Kasumi-1 (cell line): ENCODE data around the gene SNX24.
"Not testable (repeated sequence)": the region's sequence is repeated elsewhere in the genome, so short reads cannot be mapped to it uniquely, and the experiment has no call there.

ENCODE experiments used
- DNase-seq, 2 experiments: peaks; one replicate each; lab custom pipeline; 2025; lab: John Stamatoyannopoulos, UW

The SNX24 gene

GRCh38 chr5:122871661-122872060 lies 26.2 kb downstream of the SNX24 start:
- no peak for DNase-seq

GRCh38 chr5:122874179-122874875 lies 28.9 kb downstream of the SNX24 start:
- no peak for DNase-seq

- DNase-seq: no peak
These were observed 32.1 kb downstream of the SNX24 start for GRCh38 chr5:122877518-122877917.

GRCh38 chr5:122879076-122879475 lies 33.7 kb downstream of the SNX24 start:
- no peak for DNase-seq

DNA sequence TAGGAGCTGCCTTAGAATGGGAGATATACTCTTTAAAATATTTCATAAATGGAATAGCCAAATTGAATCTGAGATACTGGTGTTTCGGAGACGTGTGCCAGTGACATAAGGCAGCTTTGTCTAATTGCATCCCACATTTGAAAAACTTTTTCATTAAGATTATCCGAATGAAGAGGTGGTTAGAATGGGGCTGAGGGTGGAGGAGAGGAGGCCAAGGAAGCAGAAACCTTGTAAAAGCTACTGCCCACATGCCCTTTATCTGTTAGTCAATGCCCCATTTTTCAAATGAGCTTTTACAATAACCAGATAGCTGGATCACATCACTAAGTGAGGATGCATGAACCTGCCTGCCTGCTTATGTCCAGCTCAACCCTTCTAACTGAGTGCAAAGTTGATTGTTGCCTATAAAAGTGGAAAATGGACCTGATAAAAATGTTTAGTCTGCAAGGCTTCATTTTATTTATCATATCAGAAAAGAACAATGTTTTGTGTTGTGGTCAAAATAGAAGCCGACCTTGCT lies 34.8 kb downstream of the SNX24 start:
- DNase-seq: no peak

- no peak for DNase-seq
These were observed 35.3 kb downstream of the SNX24 start for GRCh38 chr5:122880749-122881148.

DNA sequence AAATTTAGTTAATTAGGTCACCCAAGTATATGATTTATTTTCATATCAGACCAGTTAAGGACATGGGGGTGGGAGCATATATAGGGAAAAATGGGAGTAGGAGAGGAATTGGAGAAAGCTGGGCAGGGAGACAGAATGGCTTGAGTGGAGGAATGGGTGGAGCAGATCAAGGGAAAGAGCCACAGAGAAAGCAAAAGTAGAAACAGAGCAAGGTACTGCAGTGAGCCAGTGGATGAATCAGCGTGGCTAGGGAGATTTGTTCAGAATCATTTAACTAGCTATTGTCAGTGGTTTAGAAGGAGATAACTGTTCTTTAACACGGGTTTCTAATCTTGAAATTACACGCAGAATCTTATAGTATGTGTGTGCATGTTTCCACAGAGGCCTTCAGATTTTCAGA lies 37.4 kb downstream of the SNX24 start:
- no peak for DNase-seq

DNA sequence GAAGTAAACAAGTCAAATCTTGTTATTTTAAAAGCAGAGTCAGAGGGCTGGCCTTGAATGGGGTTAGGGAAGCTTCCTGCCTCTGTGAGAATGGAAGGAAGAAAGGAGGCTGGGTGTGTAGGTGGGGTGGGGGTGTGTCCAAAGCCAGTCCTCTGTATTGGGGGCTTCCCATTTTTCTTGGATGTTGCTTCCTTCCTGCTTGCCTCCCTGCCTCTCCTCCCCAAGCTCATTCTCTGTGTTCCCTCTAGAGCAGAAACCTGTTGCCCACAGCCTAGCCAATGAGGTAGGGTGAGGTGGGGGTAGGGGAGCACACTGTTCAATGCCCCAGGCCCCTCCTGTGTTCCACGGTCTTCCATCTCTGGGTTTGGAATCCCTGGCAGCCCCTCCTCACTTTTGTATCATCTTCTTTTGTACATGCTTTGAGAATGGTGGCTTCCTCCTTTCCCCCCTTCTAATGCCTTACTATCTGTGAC lies 39.7 kb downstream of the SNX24 start:
- DNase-seq: no peak

DNA sequence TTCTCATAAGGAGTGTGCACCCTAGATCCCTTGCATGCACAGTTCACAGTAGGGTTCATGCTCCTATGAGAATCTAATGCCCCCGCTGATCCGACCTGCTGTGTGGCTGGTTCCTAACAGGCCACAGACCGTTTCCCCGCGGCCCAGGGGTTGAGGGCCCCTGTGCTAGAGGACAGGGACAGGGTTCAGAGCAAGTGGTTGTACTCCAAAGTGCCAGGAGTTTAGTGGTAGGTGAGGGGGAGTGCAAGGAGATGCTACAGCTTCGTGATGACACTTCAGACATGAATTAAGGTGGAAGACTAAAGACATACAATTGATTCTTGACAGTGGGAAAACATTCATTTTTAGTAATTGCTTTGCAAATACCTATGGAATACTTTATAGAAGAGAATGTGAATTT lies 40.5 kb downstream of the SNX24 start:
- no peak for DNase-seq

DNA sequence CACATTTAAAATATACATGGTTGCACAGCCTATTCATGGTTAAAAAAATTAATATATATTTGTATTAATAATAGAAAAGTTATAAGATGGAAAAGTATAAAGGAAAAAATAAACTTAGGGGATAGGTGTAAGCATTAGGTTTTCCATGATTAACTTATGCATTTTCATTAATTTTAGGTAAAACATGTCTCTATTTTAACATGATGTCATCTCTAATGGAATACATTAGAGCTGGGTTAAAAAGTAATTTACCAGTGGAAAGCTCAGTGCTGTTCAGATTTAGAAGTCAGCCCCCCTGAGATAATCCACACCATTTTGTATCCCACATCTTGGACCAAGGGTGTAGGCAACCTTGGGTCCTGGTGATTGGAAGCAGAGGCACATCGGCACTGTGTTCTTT lies 49.7 kb downstream of the SNX24 start:
- DNase-seq: no peak

DNA sequence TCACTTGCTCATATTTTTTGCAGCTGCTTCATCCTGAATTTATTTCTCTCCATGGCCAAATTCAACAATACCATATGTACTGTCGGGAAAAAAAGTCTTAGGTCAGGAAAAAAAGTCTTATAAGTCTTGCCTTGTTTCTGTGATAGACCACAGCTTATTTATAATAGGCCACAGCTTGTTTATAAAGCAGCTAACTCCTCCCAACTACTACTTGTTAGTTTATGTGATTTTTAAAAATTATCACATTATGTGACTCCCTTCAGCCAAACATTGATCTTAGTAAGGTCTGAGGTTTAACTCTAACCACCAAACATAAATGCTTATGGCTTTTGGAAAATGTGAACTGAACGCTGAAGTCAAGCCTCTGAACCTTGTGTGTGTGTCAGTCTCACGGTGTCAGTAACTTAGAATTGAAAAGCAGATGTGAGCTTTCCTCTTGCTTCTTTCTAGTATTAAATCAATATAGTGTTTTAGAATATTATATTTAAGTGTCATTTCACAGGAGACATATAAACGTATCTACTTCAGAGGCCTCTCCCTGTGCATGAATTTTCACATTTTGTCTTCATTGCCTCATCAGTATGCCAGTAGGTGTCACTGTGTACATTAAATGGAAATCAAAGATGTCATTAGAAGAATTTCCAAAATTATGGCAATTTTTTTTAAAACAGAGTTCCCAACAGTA lies 51.3 kb downstream of the SNX24 start:
- DNase-seq: peak; percentile 38 to 53

DNA sequence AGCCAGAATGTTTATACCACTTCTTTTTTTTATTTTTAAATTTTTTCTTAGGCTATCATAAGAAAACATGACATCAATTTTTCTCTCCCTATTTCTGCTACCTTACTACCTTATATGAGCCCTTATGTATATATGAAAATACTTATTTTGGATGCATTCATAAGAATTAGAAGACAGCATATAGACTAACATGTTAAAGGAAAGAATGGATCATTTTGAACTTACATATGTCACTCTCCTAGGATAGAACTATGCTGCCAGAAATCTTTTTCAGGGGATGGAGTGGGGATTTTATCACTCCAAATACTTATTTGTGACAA lies 51.8 kb downstream of the SNX24 start:
- no peak for DNase-seq

- DNase-seq: no peak
These were observed 55.9 kb downstream of the SNX24 start for GRCh38 chr5:122901346-122901745.

DNA sequence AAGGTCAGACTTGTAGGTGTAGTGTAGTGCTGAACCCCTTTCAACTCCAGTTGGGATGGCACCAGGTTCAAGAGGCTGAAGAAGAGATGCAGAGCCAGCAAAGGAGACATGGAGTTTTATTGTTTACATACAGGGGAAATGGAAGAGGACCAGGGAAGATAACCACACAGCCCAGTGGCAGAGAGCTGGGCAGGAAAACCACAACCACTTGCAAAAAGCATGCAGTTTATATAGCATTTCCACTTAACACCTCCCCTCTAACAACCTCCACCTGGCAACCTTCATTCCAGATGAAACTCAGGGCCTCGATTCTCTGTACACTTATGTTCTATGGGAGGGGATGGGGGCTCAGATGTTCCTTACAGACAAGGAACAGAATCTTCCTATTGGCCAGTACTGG lies 56.9 kb downstream of the SNX24 start:
- peak in 1 of 2 experiments; percentile 18 for DNase-seq

- no peak for DNase-seq
These were observed 61.4 kb downstream of the SNX24 start for GRCh38 chr5:122906768-122907167.

GRCh38 chr5:122907276-122907675 lies 61.9 kb downstream of the SNX24 start:
- DNase-seq: no peak

DNA sequence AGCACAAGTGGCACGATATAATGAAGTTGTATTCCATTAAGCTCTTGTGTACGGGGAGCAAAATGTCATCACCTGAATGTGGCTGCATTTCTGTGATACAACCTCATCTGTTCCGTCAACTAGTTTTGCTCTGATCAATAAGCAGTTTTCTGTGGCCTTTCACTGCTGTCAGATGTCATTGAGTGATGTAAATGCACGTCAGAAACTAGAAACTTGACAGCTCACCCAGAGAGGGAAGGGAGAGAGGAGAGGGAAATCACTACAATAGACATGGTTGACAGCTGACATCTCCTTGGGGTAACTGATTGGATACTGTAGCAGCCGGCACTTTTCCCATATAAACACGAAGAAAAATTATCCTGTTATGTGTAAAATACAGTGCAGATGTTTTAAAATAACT lies 62.7 kb downstream of the SNX24 start:
- DNase-seq: no peak

- DNase-seq: no peak
These were observed 63.2 kb downstream of the SNX24 start for GRCh38 chr5:122908662-122909061.

- no peak for DNase-seq
These were observed 64.2 kb downstream of the SNX24 start for GRCh38 chr5:122909470-122910100.

DNA sequence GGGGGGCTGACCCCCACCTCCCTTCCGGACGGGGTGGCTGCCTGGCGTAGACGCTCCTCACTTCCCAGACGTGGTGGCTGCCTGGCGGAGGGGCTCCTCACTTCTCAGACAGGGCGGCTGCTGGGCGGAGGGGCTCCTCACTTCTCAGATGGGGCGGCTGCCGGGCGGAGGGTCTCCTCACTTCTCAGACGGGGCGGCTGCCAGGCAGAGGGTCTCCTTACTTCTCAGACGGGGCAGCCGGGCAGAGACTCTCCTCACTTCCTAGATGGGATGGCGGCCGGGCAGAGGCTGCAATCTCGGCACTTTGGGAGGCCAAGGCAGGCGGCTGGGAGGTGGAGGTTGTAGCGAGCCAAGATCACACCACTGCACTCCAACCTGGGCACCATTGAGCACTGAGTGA lies 68.0 kb downstream of the SNX24 start:
- DNase-seq: not testable (repeated sequence)

- no peak for DNase-seq
These were observed 70.5 kb downstream of the SNX24 start for GRCh38 chr5:122915717-122916461.

GRCh38 chr5:122916490-122916889 lies 71.1 kb downstream of the SNX24 start:
- no peak for DNase-seq
